Neural cell (in vitro differentiated cells): ENCODE results near the gene MYRIP.
"Not testable (repeated sequence)": the region's sequence is repeated elsewhere in the genome, so short reads cannot be mapped to it uniquely, and the experiment has no call there.

Experiments
- TF ChIP-seq, protein P1 (sequence below): fragments of 450-650 bp; IDR thresholded peaks from 2 replicates; pipeline ENCODE4 v1.5.1; 2014; ENCODE audit warnings: antibody characterized with exemption, mild to moderate bottlenecking, moderate library complexity; ENCODE audit not compliant: poor library complexity, severe bottlenecking
- TF ChIP-seq, protein P2 (sequence below): IDR thresholded peaks from 2 replicates; pipeline ENCODE4 v1.6.1; 2012; ENCODE audit warnings: borderline replicate concordance

DNA sequence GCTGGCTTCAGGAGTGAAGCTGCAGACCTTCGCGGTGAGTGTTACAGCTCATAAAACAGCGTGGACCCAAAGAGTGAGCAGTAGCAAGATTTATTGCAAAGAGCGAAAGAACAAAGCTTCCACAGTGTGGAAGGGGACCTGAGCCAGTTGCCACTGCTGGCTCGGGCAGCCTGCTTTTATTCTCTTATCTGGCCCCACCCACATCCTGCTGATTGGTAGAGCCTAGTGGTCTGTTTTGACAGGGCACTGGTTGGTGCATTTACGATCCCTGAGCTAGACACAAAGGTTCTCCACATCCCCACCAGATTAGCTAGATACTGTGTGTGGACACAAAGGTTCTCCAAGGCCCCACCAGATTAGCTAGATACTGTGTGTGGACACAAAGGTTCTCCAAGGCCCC is 267.7 kb downstream of the MYRIP start:
- TF ChIP-seq, protein P1, sequence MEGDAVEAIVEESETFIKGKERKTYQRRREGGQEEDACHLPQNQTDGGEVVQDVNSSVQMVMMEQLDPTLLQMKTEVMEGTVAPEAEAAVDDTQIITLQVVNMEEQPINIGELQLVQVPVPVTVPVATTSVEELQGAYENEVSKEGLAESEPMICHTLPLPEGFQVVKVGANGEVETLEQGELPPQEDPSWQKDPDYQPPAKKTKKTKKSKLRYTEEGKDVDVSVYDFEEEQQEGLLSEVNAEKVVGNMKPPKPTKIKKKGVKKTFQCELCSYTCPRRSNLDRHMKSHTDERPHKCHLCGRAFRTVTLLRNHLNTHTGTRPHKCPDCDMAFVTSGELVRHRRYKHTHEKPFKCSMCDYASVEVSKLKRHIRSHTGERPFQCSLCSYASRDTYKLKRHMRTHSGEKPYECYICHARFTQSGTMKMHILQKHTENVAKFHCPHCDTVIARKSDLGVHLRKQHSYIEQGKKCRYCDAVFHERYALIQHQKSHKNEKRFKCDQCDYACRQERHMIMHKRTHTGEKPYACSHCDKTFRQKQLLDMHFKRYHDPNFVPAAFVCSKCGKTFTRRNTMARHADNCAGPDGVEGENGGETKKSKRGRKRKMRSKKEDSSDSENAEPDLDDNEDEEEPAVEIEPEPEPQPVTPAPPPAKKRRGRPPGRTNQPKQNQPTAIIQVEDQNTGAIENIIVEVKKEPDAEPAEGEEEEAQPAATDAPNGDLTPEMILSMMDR, result not testable (repeated sequence)
- TF ChIP-seq, protein P2, sequence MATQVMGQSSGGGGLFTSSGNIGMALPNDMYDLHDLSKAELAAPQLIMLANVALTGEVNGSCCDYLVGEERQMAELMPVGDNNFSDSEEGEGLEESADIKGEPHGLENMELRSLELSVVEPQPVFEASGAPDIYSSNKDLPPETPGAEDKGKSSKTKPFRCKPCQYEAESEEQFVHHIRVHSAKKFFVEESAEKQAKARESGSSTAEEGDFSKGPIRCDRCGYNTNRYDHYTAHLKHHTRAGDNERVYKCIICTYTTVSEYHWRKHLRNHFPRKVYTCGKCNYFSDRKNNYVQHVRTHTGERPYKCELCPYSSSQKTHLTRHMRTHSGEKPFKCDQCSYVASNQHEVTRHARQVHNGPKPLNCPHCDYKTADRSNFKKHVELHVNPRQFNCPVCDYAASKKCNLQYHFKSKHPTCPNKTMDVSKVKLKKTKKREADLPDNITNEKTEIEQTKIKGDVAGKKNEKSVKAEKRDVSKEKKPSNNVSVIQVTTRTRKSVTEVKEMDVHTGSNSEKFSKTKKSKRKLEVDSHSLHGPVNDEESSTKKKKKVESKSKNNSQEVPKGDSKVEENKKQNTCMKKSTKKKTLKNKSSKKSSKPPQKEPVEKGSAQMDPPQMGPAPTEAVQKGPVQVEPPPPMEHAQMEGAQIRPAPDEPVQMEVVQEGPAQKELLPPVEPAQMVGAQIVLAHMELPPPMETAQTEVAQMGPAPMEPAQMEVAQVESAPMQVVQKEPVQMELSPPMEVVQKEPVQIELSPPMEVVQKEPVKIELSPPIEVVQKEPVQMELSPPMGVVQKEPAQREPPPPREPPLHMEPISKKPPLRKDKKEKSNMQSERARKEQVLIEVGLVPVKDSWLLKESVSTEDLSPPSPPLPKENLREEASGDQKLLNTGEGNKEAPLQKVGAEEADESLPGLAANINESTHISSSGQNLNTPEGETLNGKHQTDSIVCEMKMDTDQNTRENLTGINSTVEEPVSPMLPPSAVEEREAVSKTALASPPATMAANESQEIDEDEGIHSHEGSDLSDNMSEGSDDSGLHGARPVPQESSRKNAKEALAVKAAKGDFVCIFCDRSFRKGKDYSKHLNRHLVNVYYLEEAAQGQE, result not testable (repeated sequence)
